Astrocyte of the spinal cord (primary cell): ENCODE data around the gene TMEM14A.

Experiments
- DNase-seq: peaks from one replicate; pipeline ENCODE4 v3.0.0; 2011; ENCODE audit warnings: low read depth, low spot score
- H3K4me3 ChIP-seq: 2 replicates; pipeline ENCODE4 v1.5.1; 2011; ENCODE audit warnings: low read depth, mild to moderate bottlenecking, low read length, moderate library complexity
- in situ Hi-C: cut with HindIII; loops from 2 replicates; pipeline ENCODE4 v1.10.0; 2017; ENCODE audit warnings: low sequenced_read_pairs
- TF ChIP-seq, protein P1 (sequence below): IDR thresholded peaks from 2 replicates; pipeline ENCODE4 v1.5.1; 2012; ENCODE audit warnings: low read depth, mild to moderate bottlenecking, low read length, inconsistent platforms

Gene TMEM14A

DNA sequence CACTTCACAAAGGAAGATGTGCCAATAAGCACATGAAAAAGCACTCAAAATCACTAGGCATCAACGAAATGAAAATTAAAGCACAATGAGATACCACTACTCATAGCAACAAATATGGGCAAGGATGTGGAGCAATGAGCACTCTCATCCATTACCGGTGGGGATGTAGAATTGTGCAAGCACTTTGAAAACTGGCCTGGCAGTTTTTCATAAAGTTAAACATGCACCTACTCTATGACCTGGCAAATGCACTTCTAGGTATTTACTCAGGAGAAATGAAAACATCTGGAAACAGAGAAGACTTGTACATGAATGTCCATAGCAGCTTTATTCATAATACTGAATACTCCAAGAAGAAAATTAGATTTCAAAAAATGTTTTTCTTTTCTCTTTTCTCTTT lies 34.1 kb upstream of the TMEM14A start:
- H3K4me3 ChIP-seq, result no peak overlapping the region
- DNase-seq, result no peak
- TF ChIP-seq, protein P1, sequence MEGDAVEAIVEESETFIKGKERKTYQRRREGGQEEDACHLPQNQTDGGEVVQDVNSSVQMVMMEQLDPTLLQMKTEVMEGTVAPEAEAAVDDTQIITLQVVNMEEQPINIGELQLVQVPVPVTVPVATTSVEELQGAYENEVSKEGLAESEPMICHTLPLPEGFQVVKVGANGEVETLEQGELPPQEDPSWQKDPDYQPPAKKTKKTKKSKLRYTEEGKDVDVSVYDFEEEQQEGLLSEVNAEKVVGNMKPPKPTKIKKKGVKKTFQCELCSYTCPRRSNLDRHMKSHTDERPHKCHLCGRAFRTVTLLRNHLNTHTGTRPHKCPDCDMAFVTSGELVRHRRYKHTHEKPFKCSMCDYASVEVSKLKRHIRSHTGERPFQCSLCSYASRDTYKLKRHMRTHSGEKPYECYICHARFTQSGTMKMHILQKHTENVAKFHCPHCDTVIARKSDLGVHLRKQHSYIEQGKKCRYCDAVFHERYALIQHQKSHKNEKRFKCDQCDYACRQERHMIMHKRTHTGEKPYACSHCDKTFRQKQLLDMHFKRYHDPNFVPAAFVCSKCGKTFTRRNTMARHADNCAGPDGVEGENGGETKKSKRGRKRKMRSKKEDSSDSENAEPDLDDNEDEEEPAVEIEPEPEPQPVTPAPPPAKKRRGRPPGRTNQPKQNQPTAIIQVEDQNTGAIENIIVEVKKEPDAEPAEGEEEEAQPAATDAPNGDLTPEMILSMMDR, result no peak
- in situ Hi-C loops, result no loop called here

DNA sequence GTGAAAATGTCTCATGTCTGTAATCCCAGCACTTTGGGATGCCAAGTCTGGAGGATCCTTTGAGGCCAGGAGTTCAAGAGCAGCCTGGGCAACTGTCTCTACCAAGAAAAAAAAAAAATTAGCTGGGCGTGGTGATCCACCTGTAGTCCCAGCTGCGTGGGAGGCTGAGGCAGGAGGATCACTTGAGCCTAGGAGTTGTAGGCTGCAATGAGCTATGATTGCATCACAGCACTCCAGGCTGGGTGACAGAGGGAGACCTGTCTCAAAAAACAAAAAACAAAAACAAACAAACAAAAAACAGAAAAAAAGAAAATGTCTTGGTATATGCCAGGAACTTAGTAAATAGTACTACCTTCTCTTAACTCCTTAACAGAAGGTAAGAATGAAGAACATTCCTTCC lies 31.4 kb upstream of the TMEM14A start:
- in situ Hi-C loops, result no loop called here
- DNase-seq, result no peak
- TF ChIP-seq, protein P1, result no peak

DNA sequence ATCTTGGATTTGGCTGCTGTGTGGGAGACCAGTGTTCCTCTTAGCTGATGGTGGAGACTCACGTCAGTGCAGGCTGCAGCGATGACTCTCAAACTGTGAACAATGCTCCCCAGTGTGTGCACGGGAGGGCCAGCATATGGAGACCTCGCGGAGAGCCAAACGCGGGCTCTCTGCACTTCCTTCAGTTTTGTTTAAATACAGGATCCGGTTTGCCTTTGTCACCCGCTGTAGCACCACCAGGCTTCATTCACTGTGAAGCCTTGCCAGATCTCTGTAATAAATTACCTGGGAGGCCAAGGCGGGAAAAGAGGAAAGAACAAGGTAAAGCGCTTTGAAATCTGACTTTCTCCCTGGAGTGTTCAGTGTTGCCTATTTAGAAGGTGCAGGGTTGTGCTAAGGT lies 30.7 kb upstream of the TMEM14A start:
- peak; percentile 62 for DNase-seq
- TF ChIP-seq, protein P1, result no peak
- H3K4me3 ChIP-seq, result no peak overlapping the region
- in situ Hi-C loops, result no loop called here

More for the DNA sequence above, 31.4 kb upstream of the TMEM14A start:
- no peak overlapping the region for H3K4me3 ChIP-seq

DNA sequence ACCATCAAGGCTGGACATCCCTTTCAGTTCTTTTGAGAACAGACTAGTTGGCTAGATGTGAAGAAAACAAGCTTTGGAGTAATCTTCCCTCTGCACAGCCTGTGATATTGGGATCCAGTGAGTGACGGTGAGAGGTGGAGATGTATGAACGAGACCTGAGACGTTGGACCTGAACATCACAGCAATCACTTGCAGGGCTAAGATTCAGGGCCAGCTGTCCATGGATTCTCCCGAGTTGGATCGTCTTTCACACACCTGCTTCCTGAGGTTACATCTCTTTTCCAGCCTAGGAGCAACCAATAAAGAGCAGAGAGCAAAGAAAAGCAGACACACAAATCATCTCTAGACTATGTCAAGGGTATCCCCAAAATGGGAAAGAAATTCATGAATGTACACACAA lies 30.0 kb upstream of the TMEM14A start:
- no peak for DNase-seq
- in situ Hi-C loops, result no loop called here
- TF ChIP-seq, protein P1, result no peak
- H3K4me3 ChIP-seq, result no peak overlapping the region

DNA sequence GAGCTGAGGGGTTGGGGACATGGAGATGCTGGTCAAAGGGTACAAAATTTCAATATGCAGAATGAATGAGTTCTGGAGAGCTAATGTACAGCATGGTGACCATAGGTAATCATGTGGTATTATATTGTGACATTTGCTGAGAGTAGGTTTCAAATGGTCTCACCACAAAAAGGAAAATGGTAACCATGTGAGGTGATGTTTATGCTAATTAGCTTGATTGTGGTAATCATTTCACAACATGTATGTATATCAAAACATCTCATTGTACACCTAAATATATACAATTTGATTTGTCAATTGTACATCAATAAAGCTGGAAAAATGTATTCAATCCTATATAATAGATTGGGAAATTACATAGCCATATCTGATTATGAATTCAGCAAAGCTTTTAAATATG lies 29.5 kb upstream of the TMEM14A start:
- TF ChIP-seq, protein P1, result no peak
- in situ Hi-C loops, result no loop called here
- no peak overlapping the region for H3K4me3 ChIP-seq
- DNase-seq, result no peak

DNA sequence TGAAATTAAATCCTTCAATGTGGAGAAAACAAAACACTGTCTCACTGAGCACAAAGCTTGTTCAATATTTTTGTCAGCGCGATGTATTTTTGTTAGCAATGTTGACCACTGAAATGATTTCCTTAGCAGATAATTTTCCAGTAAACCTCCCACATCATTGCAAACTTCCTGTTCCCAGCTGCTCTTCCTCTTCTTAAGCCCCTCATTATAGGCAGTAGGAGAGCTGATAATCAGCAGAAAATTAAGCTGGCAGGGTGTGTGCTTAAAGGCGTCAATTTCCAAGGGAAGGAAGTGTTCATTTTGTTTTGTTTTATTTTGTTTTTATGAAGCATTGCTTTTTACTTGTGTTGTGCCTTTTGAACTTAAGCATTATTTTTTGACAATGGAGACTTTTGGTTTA lies 29.1 kb upstream of the TMEM14A start:
- TF ChIP-seq, protein P1, result no peak
- no peak overlapping the region for H3K4me3 ChIP-seq
- in situ Hi-C loops, result no loop called here
- DNase-seq, result no peak

DNA sequence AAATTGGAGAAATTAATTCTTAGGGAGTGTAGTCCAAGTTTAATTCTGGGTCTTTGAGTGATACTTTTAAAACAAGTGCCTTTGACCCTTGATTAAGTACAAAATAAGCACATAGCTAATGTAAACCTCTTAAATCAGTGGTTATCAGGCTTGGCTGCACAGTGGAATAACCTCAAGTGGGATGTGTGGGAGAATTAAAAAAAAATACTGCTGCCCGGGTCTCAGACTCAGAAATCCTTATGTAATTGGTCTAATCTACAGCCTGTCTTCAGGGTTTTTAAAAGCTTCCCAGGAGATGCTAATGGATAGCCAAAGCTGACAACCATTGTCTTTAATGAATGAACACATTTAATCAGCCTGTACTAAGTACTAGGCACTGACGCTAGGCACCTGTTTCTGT lies 28.5 kb upstream of the TMEM14A start:
- DNase-seq, result no peak
- TF ChIP-seq, protein P1, result no peak
- in situ Hi-C loops, result no loop called here
- H3K4me3 ChIP-seq, result no peak overlapping the region
